ENCODE data around the gene CNOT11.

The CNOT11 gene

GRCh38 chr2:101282980-101283379 lies 30.3 kb downstream of the CNOT11 start:
- no peak overlapping the region for H3K4me3 ChIP-seq (replicated peaks; ENCODE audit: low read depth, low read length)
- no peak for DNase-seq (ENCODE audit: extremely low read depth, low read depth)
- TF ChIP-seq, protein P1, sequence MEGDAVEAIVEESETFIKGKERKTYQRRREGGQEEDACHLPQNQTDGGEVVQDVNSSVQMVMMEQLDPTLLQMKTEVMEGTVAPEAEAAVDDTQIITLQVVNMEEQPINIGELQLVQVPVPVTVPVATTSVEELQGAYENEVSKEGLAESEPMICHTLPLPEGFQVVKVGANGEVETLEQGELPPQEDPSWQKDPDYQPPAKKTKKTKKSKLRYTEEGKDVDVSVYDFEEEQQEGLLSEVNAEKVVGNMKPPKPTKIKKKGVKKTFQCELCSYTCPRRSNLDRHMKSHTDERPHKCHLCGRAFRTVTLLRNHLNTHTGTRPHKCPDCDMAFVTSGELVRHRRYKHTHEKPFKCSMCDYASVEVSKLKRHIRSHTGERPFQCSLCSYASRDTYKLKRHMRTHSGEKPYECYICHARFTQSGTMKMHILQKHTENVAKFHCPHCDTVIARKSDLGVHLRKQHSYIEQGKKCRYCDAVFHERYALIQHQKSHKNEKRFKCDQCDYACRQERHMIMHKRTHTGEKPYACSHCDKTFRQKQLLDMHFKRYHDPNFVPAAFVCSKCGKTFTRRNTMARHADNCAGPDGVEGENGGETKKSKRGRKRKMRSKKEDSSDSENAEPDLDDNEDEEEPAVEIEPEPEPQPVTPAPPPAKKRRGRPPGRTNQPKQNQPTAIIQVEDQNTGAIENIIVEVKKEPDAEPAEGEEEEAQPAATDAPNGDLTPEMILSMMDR (IDR thresholded peaks at IDR 0.05; ENCODE audit: low read depth, low read length, missing control alignments) = no peak

DNA sequence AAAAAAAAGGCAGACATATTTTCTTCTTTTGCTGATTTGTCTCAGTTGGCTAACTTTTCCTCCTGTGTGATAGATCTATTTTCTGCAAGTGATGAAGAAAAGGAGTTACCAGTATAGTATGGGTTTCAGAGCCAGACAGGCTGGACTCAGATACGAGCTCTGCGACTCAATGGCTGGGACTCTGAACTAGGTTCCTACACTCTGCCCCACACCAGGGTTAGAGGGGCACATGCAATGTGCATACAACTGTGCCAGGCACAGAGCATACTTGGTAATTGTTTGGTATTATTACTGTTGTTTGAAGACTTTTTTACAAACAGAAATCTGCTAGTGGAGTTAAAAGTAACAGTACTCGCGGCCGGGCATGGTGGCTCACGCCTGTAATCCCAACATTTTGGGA lies 34.0 kb downstream of the CNOT11 start:
- no peak overlapping the region for H3K4me3 ChIP-seq (replicated peaks; ENCODE audit: low read depth, low read length)
- TF ChIP-seq, protein P1 (IDR thresholded peaks at IDR 0.05; ENCODE audit: low read depth, low read length, missing control alignments) = no peak
- no peak for DNase-seq (ENCODE audit: extremely low read depth, low read depth)

DNA sequence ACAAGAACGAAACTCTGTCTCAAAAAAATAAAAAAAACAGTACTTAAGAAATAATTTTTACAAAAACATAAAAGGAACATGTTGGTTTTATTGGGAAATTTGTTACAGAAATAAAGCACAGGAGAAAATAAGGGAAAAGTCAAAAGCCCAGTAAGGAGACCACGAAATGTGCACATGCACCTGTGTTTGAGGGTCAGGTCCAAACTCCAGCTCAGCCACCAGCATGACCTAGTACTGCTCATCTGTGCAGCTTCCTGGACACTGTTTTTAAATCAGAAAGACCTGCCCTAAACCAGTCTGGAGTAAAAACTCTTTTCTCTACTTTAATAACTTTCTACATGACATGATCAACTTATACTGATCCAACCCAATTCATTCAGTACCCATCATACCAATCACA lies 34.6 kb downstream of the CNOT11 start:
- no peak for DNase-seq (ENCODE audit: extremely low read depth, low read depth)
- H3K4me3 ChIP-seq (replicated peaks; ENCODE audit: low read depth, low read length) = no peak overlapping the region
- TF ChIP-seq, protein P1 (IDR thresholded peaks at IDR 0.05; ENCODE audit: low read depth, low read length, missing control alignments) = no peak

- H3K4me3 ChIP-seq (replicated peaks; ENCODE audit: low read depth, low read length) = no peak overlapping the region
- no peak for DNase-seq (ENCODE audit: extremely low read depth, low read depth)
- TF ChIP-seq, protein P1 (IDR thresholded peaks at IDR 0.05; ENCODE audit: low read depth, low read length, missing control alignments) = no peak
Measured at GRCh38 chr2:101290711-101291110, 38.0 kb downstream of the CNOT11 start.

GRCh38 chr2:101291973-101292372 lies 39.3 kb downstream of the CNOT11 start:
- TF ChIP-seq, protein P1 (IDR thresholded peaks at IDR 0.05; ENCODE audit: low read depth, low read length, missing control alignments) = no peak
- DNase-seq (ENCODE audit: extremely low read depth, low read depth) = no peak
- H3K4me3 ChIP-seq (replicated peaks; ENCODE audit: low read depth, low read length) = no peak overlapping the region

- DNase-seq (ENCODE audit: extremely low read depth, low read depth) = no peak
- TF ChIP-seq, protein P1 (IDR thresholded peaks at IDR 0.05; ENCODE audit: low read depth, low read length, missing control alignments) = no peak
- H3K4me3 ChIP-seq (replicated peaks; ENCODE audit: low read depth, low read length) = no peak overlapping the region
Measured at GRCh38 chr2:101293544-101293943, 40.9 kb downstream of the CNOT11 start.

DNA sequence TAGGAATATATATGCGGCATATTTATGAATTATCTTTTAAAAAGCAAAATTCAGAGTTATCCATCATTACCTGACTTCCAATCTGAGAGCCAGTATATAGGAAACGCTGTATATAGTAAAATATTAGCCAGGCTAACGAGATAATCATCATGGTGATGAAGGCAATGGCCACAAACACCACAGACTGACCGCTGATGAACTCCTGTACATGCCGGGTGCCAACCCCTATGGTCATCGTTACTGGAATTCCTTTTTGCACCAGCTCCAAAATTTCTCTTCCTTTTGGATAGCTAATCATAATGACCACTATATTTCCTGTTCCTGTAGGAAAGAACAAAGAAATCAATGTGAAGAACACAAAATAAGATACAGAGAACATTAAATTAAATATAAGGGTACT lies 42.2 kb downstream of the CNOT11 start:
- TF ChIP-seq, protein P1 (IDR thresholded peaks at IDR 0.05; ENCODE audit: low read depth, low read length, missing control alignments) = no peak
- no peak overlapping the region for H3K4me3 ChIP-seq (replicated peaks; ENCODE audit: low read depth, low read length)
- DNase-seq (ENCODE audit: extremely low read depth, low read depth) = no peak

Data from HFF-Myc (cell line).